HG02678 (cell line): ENCODE results near the gene CENPB.

Experiments used
- ATAC-seq: cut with Tn5 transposase; IDR thresholded peaks from one replicate; pipeline ENCODE4 v1.9.1; 2021; ENCODE audit warnings: mild to moderate bottlenecking, moderate library complexity; ENCODE audit not compliant: unreplicated experiment

The CENPB gene

DNA sequence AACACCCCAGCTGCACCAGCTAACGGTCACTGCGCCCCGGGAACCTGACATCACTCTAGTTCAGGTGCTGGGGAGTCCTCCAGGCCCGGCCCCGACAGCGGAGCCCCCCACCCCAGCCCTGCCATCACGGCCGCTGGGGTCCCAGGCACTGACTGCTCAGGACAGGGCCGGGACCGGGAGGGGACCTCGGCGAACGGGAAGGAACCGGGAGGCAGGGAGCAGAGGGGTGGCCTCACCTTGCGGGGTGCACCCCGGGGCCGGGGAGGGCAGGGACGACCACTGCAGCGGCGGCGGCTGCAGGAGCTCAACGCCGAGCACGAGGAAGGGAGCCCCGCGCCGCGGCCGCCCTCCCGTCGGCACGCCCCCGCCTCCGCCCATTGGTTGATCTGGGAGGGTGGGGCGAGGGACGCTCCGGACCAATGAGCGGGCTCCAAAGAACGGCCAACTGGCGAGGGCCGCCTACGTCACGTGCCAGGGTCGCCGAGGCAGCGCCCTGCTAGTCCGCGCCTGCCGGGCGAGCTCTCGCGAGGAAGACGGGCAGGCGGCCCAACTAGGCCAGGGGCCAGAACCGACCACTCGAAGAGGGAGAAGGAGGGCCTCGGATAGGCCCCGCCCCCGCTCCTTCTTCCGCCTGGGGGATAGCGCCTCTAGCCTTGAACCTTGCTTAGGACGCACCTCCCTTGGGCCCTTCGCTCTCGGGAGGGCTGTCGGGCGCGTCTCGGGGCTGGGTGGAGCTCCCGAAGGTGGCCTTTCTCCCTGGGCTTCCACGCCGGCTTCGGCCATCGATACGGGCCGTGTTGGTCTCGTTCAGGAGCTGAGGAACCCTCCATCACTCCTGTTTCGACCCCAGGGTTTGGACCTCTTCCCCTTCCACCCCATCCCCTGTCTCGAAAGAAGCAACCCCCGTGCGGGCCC lies 18.9 kb downstream of the CENPB start, which contains the start of gene ADISSP:
TSS of gene ADISSP (minus strand) at position 327 of the 915 bp plus-strand sequence. CDS start 7,653 bp downstream, outside the sequence.
- peak; percentile 96 for ATAC-seq

DNA sequence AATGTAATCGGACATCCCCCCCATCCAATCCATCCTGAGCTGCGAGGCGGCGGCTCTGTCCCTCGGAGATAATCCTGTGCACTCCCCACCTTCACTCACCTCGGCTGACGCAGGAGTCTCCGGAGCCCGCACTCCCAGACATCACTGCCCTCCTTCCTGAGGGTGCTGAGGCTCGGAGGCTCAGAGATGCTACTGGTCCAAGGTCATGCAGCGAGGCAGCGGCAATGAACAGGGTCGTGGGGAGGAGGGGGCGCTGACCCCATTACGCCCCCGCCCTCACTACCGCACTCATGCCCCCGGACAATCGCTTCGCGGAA lies 19.5 kb downstream of the CENPB start:
- no peak for ATAC-seq

GRCh38 chr20:3766422-3767109 lies 20.0 kb downstream of the CENPB start:
- no peak for ATAC-seq

GRCh38 chr20:3765171-3765882 lies 21.2 kb downstream of the CENPB start:
- ATAC-seq, result no peak

DNA sequence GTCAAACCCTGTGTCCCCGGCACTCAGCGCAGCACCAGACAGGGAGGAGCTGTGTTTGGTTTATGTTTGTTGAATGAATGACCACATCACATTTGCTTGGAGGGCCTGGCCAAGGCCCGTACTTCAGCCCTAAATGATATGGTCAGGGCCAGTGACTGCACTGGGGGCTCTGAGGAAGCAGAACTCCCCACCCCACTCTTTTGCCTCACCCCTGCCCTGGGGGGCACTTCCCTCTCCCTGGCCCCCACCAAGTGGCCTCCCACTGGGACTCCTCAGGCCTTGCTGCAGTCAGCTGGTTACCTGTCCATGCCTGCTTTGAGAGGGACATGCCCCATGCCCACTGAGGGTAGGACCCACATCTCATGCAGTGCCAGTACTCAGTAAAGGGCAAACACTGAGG lies 21.9 kb downstream of the CENPB start:
- no peak for ATAC-seq

GRCh38 chr20:3763671-3764601 lies 22.6 kb downstream of the CENPB start:
- ATAC-seq, result no peak

- no peak for ATAC-seq
Measured at GRCh38 chr20:3760655-3761348, 25.7 kb downstream of the CENPB start.

- ATAC-seq, result no peak
Measured at GRCh38 chr20:3759884-3760283, 26.7 kb downstream of the CENPB start.

DNA sequence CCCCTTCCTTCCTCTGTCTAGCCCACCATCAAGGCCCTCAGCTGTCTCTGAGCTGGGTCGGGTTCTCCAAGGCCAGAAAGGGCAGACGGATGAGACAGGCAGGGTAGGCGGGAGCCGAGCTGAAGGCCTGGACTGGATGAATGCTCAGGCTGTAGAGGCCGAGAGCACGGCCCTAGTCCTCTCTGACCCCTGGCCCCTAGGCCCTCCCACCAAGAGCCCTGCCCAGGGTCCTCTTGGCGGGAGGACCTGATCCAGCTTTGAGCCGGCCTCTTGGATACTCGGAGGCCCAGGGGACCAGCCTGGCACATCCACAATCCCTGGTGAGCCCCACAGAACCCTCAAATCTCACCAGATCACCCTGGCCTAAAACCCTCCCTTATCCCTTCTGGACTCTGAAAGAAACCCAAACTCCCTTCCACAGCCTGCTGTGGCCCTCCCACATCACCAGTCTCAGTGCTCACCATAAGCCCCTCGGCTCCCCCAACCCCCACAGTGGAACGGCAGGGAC lies 27.2 kb downstream of the CENPB start:
- ATAC-seq, result no peak

DNA sequence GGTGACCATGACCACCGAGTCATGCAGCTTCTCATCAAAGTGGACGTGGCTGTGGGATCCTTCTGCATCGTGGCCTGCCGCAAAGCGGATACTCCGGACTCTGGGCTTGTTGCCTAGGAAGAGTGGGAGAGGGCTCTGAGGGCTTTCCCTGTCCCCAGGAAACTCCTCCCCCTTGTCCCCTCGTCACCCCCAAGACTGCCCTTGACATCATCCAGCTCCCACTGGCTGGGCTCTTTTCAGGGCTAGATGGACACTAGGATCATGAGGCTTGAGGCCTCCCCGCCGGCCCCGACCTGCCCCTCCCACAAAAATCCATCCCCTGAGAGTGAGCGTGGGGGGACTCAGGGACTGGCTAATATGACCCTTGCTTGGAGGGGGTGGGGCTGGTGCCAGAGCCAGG lies 28.0 kb downstream of the CENPB start:
- no peak for ATAC-seq

- ATAC-seq, result no peak
Measured at GRCh38 chr20:3757268-3757667, 29.3 kb downstream of the CENPB start.

DNA sequence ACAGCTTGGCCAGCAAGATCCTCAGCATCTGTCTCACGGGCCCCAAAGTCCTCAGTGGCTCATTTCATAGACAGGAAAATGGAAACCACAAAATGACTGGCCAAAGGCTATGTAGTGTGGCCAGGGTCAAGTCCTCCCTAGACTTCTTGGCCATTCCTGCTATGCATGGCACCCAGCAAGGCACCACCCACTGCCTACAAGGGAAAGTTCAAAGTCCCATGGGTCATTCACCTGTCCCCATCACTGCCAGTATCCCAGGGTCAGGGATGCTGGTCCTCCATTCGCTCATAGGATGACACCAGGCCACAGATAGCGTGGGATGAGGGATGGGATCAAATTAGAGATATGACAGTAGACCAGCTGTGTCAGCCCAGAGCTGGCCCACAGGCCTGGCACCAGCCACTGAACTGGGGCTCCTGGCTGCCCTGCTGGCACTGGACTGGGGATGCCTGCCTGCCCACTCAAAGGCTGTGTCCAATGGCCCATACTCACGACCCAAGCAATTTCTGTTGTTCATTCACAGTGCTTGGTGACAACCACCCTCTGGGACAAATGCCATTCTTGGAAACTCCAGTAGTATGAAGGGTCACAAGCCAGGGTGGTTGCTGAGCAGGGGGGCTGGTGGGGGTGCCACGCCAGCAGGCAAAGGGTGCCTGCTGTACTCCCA lies 30.6 kb downstream of the CENPB start:
- no peak for ATAC-seq

DNA sequence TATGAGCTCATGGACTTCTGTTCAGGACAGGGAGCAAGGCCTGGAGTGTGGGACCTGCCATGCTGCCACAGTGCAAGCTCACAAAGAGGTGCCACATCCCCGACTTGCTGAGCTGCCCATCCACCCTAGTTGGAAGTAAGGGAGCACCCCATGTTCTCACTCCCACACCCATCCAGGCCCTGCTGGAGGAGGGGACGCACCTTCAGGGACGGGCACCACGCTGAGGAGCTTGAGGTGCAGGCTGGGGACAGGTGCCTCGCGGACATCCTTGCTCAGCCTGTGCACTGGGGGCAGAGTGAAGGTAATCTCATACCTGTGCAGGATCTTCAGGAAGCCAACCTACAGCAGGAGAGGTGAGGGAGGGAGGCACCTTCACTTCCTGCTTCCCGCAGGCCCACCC lies 31.3 kb downstream of the CENPB start:
- no peak for ATAC-seq

DNA sequence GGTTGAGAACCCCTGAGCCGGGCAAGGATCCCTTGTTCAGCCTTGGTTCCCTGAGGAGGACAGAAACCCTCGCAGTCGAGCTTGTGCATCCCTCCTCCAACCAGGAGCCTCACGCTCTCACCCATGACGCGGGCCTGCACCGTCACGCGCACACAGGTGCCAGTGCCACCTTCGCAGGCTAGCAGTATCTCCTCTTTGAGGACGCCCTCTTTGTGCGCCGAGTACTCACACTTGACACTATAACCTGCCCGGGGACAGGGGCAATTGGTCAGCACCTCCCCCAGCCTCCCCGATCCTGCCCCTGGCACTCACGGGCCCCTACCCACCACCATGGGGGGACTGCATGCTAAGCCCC lies 32.3 kb downstream of the CENPB start:
- no peak for ATAC-seq

DNA sequence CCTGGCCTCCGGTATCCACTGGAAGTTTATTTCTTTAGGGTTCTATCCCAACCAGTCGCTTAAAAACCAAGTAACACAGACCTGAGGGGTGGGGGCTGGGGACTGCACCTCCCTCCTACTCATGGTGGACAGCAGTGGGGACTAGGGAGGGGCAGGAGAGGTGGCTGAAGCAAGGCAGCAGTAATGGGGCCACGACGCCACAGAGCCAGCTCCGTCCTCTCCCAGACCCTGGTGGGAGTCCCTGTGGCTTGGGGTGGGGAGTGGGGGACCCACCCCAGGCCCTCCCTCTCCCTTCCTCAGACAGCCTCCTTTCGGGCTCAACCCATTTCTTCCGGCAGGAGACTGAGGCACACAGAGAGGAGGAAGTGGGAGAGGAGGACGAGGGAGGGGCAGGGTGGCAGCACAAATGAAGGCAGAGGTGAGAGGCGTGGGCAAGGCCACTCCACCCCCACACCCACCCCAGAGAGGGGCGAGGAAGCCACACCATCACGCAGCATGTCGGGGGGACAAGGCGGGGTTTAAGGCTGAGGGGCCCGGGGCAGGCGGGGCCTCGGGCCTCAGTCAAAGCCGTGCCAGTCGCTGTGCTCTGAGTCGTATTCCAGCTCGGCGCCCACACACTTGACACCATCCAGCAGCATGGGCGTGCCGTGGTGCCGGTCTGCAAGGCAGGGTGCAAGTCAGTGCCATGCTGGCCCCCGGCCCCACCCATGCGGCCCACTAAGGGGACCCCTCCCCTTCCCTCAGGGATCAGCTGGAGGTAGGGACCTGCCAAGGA lies 32.9 kb downstream of the CENPB start:
- no peak for ATAC-seq

DNA sequence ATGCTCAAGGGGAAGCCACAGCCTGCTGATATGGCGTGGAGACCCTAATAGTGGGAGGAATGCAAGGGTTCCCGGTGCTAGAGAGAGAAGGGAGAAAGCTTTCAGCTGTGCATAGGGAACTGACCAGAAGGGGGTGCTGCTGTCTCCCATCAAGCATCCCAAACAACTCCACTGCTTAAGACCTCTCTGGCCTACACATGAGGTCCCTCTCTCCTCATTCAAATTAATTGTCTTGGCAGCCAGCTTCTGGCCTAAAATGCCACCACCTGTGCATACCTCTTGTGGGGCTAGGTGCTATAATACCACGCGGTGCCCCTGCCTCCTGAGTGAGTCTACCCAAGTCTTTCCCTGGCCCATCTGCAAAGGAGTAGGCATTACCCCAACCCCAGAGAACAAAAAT lies 33.4 kb downstream of the CENPB start:
- no peak for ATAC-seq

- ATAC-seq, result no peak
Measured at GRCh38 chr20:3752386-3752759, 34.2 kb downstream of the CENPB start.

DNA sequence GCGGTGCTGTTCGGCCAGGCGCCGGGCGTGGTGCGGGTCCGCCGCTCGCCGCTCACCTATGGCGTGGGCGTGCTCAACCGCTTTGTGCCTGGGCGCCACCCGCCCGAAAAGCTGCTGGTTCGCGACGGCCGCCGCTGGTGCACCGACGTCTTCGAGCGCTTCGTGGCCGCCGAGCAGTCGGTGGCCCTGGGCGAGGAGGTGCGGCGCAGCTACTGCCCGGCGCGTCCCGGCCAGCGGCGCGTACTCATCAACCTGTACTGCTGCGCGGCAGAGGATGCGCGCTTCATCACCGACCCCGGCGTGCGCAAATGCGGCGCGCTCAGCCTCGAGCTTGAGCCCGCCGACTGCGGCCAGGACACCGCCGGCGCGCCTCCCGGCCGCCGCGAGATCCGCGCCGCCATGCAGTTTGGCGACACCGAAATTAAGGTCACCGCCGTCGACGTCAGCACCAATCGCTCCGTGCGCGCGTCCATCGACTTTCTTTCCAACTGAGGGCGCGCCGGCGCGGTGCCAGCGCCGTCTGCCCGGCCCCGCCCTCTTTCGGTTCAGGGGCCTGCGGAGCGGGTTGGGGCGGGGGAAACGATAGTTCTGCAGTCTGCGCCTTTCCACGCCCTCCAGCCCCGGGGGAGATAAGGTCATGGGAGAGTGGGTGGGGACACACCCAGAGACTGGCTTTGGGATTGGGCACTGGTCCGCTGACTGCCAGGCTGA lies 34.7 kb downstream of the CENPB start:
- no peak for ATAC-seq
